HL-60 (cell line): ENCODE measurements around the gene SFXN3.

ENCODE experiments used
- DNase-seq, 2 experiments: peaks; one replicate each; pipeline ENCODE4 v3.0.0-alpha.2; 2010 to 2020; ENCODE audit warnings: low read depth in 1 of 2, low spot score in 1 of 2
- H3K27ac ChIP-seq: fragments of 250-450 bp; sonication (Bioruptor Pico); replicated peaks from 2 replicates; pipeline ENCODE4 v1.5.1; 2020; ENCODE audit warnings: mild to moderate bottlenecking, moderate library complexity
- H3K27me3 ChIP-seq: fragments of 250-450 bp; sonication (Bioruptor Pico); 2 replicates; pipeline ENCODE4 v1.5.1; 2021; ENCODE audit warnings: mild to moderate bottlenecking, moderate library complexity; ENCODE audit not compliant: insufficient read depth, poor library complexity, severe bottlenecking
- H3K4me3 ChIP-seq: replicated peaks from 2 replicates; pipeline ENCODE4 v1.5.1; 2011; ENCODE audit warnings: mild to moderate bottlenecking, control low read depth, low read length; ENCODE audit not compliant: insufficient read depth
- CTCF ChIP-seq: IDR thresholded peaks from one replicate; pipeline ENCODE4 v1.5.1; 2011; ENCODE audit warnings: low read length, control low read depth, inconsistent platforms; ENCODE audit not compliant: insufficient read depth
- GABPA ChIP-seq: IDR thresholded peaks from 2 replicates; pipeline ENCODE4 v1.6.1; 2012; ENCODE audit warnings: low read depth
- POLR2AphosphoS5 ChIP-seq: IDR thresholded peaks from 2 replicates; pipeline ENCODE4 v1.6.1; 2012; ENCODE audit warnings: low read depth
- SPI1 ChIP-seq: IDR thresholded peaks from 2 replicates; pipeline ENCODE4 v1.6.1; 2012; ENCODE audit warnings: low read depth, mild to moderate bottlenecking, borderline replicate concordance
- TF ChIP-seq, protein P1 (sequence below): IDR thresholded peaks from 2 replicates; pipeline ENCODE4 v1.6.1; 2012; ENCODE audit warnings: low read depth; ENCODE audit not compliant: insufficient replicate concordance

Gene SFXN3

GRCh38 chr10:101065481-101066145, 34.6 kb downstream of the SFXN3 start:
- DNase-seq, result no peak
- TF ChIP-seq POLR2AphosphoS5 (no peak), CTCF (no peak), SPI1 (no peak), GABPA (no peak)
- TF ChIP-seq, protein P1, sequence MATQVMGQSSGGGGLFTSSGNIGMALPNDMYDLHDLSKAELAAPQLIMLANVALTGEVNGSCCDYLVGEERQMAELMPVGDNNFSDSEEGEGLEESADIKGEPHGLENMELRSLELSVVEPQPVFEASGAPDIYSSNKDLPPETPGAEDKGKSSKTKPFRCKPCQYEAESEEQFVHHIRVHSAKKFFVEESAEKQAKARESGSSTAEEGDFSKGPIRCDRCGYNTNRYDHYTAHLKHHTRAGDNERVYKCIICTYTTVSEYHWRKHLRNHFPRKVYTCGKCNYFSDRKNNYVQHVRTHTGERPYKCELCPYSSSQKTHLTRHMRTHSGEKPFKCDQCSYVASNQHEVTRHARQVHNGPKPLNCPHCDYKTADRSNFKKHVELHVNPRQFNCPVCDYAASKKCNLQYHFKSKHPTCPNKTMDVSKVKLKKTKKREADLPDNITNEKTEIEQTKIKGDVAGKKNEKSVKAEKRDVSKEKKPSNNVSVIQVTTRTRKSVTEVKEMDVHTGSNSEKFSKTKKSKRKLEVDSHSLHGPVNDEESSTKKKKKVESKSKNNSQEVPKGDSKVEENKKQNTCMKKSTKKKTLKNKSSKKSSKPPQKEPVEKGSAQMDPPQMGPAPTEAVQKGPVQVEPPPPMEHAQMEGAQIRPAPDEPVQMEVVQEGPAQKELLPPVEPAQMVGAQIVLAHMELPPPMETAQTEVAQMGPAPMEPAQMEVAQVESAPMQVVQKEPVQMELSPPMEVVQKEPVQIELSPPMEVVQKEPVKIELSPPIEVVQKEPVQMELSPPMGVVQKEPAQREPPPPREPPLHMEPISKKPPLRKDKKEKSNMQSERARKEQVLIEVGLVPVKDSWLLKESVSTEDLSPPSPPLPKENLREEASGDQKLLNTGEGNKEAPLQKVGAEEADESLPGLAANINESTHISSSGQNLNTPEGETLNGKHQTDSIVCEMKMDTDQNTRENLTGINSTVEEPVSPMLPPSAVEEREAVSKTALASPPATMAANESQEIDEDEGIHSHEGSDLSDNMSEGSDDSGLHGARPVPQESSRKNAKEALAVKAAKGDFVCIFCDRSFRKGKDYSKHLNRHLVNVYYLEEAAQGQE, result no peak
- Histone ChIP-seq H3K27me3 (no peaks in the 10 kb centered on the region), H3K27ac (no peak overlapping the region), H3K4me3 (no peak overlapping the region)

DNA sequence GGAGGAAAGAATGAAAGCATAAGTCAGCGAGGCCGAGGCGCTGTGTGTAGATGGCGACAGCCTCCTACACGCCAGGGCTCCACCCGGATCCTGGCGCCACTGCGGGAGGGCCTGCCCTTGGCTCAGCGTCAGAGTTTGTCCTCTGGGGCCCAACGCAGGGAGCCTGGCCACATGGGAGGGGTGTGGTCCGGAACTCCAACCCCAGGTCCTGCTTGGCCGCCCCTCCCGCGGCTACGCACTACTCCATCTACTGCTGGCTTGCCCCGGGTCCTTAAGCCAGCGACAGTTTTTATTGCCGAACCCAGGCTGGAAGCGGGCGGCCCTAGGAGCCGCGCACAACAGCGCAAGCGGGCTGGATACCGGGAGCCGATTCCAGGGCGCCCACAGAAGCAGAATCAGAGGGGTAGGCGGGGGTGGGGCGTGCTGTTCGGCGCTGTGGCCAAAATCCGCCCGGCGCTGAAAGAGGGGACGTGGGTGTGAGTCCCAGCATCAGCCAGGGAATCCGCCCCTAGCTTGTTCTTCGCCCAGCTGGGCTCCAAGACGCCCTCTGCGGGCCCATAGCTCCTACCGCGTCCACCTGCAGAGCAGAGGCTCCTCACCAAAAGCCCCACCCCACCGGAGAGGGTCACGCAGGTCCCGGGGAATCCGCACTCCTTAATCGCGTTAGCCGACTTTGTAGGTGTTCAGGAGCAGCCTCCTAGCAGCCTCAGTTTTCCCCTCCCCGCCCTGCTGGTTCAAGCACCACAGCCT, 35.3 kb downstream of the SFXN3 start:
- H3K4me3 ChIP-seq, result no peak overlapping the region
- H3K27ac ChIP-seq, result no peak overlapping the region
- TF ChIP-seq POLR2AphosphoS5 (no peak), SPI1 (no peak), GABPA (no peak), CTCF (no peak)
- no peaks in the 10 kb centered on the region for H3K27me3 ChIP-seq
- no peak for DNase-seq

- Histone ChIP-seq H3K27ac (no peak overlapping the region), H3K27me3 (no peaks in the 10 kb centered on the region), H3K4me3 (no peak overlapping the region)
- no peak for DNase-seq
- TF ChIP-seq SPI1, result no peak
- TF ChIP-seq GABPA, result no peak
- TF ChIP-seq POLR2AphosphoS5, result no peak
- TF ChIP-seq, protein P1, result no peak
- TF ChIP-seq CTCF, result no peak
Measured at GRCh38 chr10:101066896-101067355, 35.9 kb downstream of the SFXN3 start.
